HL-60 (cell line): ENCODE measurements around the gene CD93.
A peak's percentile ranks its signal among the peaks of the same experiment; 100 is the strongest.

ENCODE experiments used
- DNase-seq, 2 experiments: peaks; one replicate each; pipeline ENCODE4 v3.0.0-alpha.2; 2010 to 2020; ENCODE audit warnings: low read depth in 1 of 2, low spot score in 1 of 2
- H3K27ac ChIP-seq: fragments of 250-450 bp; sonication (Bioruptor Pico); replicated peaks from 2 replicates; pipeline ENCODE4 v1.5.1; 2020; ENCODE audit warnings: mild to moderate bottlenecking, moderate library complexity
- H3K27me3 ChIP-seq: fragments of 250-450 bp; sonication (Bioruptor Pico); 2 replicates; pipeline ENCODE4 v1.5.1; 2021; ENCODE audit warnings: mild to moderate bottlenecking, moderate library complexity; ENCODE audit not compliant: insufficient read depth, poor library complexity, severe bottlenecking
- H3K4me3 ChIP-seq: replicated peaks from 2 replicates; pipeline ENCODE4 v1.5.1; 2011; ENCODE audit warnings: mild to moderate bottlenecking, control low read depth, low read length; ENCODE audit not compliant: insufficient read depth
- GABPA ChIP-seq: IDR thresholded peaks from 2 replicates; pipeline ENCODE4 v1.6.1; 2012; ENCODE audit warnings: low read depth
- POLR2AphosphoS5 ChIP-seq: IDR thresholded peaks from 2 replicates; pipeline ENCODE4 v1.6.1; 2012; ENCODE audit warnings: low read depth
- SPI1 ChIP-seq: IDR thresholded peaks from 2 replicates; pipeline ENCODE4 v1.6.1; 2012; ENCODE audit warnings: low read depth, mild to moderate bottlenecking, borderline replicate concordance
- TF ChIP-seq, protein P1 (sequence below): IDR thresholded peaks from 2 replicates; pipeline ENCODE4 v1.6.1; 2012; ENCODE audit warnings: low read depth; ENCODE audit not compliant: insufficient replicate concordance
- TF ChIP-seq, protein P2 (sequence below): IDR thresholded peaks from one replicate; pipeline ENCODE4 v1.5.1; 2011; ENCODE audit warnings: low read length, control low read depth, inconsistent platforms; ENCODE audit not compliant: insufficient read depth

CD93 gene

DNA sequence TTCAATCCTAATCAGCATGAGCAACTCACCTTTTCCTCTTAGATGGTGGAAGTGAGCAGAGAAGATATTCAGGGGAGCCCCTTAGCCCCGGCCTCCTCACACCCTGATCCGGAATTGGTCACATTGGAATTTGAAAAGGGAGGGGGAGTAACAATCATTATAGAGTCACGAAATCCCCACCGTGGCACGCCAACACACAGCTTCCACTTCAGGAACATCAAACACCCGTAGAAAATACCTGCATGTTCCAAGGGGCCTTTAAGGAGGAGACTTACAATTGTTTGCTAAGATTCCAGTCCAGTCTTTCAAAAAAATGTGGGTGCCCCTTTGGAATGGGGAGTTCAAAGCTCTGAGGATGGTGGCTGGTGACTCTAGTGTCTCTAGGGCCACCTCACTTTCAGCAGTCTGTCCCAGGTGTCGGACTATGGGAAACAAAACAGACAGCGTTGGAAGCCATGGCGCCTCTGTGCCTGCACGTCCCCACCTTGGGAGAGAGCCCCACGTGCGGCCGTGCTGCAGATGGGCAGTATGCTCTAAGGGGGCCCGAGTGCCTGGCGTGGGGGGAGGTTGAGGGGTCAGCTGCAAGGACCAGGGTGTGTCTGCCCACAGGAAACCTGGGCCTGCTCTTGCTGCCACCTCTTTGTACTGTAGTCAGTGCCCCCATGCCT, 2.4 kb downstream of the CD93 start:
- Histone ChIP-seq H3K4me3 (no peak overlapping the region), H3K27me3 (no peaks in the 10 kb centered on the region), H3K27ac (peak overlapping the region; percentile 47; the same call in 1 of the 2 replicates)
- no peak for DNase-seq
- TF ChIP-seq, protein P1, sequence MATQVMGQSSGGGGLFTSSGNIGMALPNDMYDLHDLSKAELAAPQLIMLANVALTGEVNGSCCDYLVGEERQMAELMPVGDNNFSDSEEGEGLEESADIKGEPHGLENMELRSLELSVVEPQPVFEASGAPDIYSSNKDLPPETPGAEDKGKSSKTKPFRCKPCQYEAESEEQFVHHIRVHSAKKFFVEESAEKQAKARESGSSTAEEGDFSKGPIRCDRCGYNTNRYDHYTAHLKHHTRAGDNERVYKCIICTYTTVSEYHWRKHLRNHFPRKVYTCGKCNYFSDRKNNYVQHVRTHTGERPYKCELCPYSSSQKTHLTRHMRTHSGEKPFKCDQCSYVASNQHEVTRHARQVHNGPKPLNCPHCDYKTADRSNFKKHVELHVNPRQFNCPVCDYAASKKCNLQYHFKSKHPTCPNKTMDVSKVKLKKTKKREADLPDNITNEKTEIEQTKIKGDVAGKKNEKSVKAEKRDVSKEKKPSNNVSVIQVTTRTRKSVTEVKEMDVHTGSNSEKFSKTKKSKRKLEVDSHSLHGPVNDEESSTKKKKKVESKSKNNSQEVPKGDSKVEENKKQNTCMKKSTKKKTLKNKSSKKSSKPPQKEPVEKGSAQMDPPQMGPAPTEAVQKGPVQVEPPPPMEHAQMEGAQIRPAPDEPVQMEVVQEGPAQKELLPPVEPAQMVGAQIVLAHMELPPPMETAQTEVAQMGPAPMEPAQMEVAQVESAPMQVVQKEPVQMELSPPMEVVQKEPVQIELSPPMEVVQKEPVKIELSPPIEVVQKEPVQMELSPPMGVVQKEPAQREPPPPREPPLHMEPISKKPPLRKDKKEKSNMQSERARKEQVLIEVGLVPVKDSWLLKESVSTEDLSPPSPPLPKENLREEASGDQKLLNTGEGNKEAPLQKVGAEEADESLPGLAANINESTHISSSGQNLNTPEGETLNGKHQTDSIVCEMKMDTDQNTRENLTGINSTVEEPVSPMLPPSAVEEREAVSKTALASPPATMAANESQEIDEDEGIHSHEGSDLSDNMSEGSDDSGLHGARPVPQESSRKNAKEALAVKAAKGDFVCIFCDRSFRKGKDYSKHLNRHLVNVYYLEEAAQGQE = no peak
- TF ChIP-seq, protein P2, sequence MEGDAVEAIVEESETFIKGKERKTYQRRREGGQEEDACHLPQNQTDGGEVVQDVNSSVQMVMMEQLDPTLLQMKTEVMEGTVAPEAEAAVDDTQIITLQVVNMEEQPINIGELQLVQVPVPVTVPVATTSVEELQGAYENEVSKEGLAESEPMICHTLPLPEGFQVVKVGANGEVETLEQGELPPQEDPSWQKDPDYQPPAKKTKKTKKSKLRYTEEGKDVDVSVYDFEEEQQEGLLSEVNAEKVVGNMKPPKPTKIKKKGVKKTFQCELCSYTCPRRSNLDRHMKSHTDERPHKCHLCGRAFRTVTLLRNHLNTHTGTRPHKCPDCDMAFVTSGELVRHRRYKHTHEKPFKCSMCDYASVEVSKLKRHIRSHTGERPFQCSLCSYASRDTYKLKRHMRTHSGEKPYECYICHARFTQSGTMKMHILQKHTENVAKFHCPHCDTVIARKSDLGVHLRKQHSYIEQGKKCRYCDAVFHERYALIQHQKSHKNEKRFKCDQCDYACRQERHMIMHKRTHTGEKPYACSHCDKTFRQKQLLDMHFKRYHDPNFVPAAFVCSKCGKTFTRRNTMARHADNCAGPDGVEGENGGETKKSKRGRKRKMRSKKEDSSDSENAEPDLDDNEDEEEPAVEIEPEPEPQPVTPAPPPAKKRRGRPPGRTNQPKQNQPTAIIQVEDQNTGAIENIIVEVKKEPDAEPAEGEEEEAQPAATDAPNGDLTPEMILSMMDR = no peak

DNA sequence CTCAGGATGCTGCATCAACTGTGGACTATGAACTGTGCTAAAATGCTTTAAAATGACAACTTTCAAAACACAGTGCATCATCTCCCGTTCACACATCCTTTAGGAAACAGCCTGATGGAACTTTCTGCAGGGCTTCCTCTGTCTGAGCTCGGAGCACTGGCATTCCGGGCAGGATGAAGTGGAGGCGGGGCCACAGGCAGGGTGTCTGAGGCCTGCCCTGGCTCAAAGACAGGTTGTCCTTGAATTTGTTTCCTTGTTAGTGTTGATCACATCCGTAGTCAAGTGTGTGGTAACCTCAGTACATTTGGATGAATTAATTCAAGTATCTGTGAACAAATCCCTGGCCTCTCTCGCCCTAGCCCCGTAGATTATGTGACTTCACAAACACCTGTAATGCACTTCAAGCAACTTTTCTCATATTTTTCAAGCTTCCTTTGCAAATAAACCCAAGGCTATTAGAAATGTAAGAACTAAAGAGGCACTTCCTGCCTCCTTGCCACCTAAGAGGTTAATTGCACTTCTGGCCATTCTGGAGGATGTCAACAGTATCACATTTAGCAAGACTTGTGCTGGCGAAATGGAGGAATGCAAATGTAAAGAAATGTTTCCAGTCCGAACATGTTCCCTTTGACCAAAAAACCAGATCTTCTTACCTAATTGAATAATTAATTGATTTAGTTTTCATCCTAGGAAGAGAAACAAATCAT, 3.1 kb downstream of the CD93 start:
- peak overlapping the region; percentile 47 for H3K27ac ChIP-seq
- H3K4me3 ChIP-seq = no peak overlapping the region
- TF ChIP-seq GABPA = no peak
- TF ChIP-seq, protein P1 = no peak
- TF ChIP-seq, protein P2 = no peak
- no peak; the same call in 1 of the 2 replicates for TF ChIP-seq SPI1
- TF ChIP-seq POLR2AphosphoS5 = no peak
- peak in 1 of 2 experiments; percentile 43 for DNase-seq
- no peaks in the 10 kb centered on the region for H3K27me3 ChIP-seq

DNA sequence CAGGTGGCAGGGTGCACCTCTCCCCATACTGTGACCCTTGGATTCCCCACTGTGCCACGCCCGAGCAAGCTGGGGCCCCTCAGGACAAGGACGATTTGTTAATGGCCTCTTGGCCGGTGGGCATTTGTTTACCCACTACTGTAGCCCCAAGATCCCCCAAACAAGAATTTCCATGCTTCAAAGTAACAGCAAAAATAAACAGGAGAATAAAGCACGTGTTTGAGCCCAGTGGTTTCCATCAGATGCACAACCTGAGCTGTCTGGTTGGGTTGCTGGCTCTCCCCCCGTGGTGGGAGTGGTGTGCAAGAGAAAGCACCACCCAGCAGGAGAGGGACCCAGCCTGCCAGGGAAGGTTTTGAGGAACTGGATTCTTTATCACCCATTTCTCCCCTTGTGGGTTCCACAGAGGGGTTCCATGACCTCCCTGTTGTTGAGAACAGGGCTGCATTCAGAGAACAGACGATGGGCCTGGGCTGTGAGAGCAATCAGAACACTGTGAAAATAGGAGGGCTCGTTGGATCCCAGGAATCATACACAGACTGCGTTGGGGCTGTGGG, 4.8 kb downstream of the CD93 start:
- Histone ChIP-seq H3K4me3 (no peak overlapping the region), H3K27ac (no peak overlapping the region), H3K27me3 (no peaks in the 10 kb centered on the region)
- TF ChIP-seq SPI1 (peak; percentile 61; the same call in 1 of the 2 replicates), POLR2AphosphoS5 (no peak), GABPA (no peak)
- TF ChIP-seq, protein P1 = no peak
- TF ChIP-seq, protein P2 = no peak
- DNase-seq = peak in 1 of 2 experiments; percentile 34
